Right lung (tissue), 5 donors: ENCODE results near the gene SYCP2L. TPM values are rescaled to one million over a fixed set of nuclear protein-coding genes. Genes with fewer than 3 reads are reported as not detected.
A peak's percentile ranks its signal among the peaks of the same experiment; 100 is the strongest.
"Not testable (repeated sequence)": the region's sequence is repeated elsewhere in the genome, so short reads cannot be mapped to it uniquely, and the experiment has no call there.

Experiments
- DNase-seq, 2 donors: peaks; one replicate each; pipeline ENCODE4 v3.0.0-alpha.2; 2013
- polyA plus RNA-seq, 5 donors: library from polyadenylated mRNA; unstranded; fragments of 120-200 nt; gene quantifications; one replicate each; pipeline versions ENCODE4 v1.2.1 to v1.2.3, GENCODE V29; 2013; ENCODE audit warnings: inconsistent platforms in 1 of 5, low replicate concordance in 1 of 5; ENCODE audit not compliant: insufficient read length in 5 of 5, insufficient read depth in 1 of 5

Gene SYCP2L
- polyA plus RNA-seq, 5 donors = 3.1 to 5.2 (median 5.1) TPM

DNA sequence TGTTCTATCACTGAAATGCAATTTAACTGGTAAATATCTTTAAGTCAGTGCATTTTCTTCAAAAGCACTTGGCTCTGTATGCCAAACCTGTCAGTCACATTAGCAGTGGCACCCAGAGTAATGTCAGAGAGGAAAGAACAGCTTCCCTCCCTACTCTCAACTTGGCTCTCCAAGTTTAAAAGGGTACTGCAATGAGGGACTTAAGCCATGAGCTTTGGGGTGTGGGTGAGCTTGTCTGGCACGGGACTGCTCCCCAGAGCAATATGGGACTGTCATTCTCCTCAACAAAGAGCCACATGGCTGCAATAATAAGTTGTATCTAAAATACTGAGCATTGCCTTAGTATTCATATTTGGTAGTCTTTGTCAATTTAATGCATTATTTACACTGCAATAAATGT lies 9.0 kb upstream of the SYCP2L start:
- DNase-seq = no peak

DNA sequence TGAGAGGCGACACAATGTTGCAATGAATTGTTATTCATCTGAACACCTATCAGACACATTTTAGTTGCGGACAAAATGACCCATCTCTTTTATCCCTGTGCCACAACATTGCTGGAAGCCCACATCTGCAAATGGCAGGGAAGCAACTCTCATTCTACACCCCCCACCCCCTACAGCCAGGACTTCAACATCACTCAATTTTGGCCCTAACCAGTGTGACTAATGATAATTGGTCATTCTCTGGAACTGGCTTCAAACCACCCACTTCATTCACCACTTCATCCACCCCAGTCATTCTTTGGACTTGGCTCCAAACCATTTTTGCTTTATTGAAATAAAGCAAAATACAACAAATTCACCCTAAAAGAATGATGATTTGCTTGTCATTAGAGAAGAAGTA lies 6.5 kb upstream of the SYCP2L start:
- DNase-seq = no peak

DNA sequence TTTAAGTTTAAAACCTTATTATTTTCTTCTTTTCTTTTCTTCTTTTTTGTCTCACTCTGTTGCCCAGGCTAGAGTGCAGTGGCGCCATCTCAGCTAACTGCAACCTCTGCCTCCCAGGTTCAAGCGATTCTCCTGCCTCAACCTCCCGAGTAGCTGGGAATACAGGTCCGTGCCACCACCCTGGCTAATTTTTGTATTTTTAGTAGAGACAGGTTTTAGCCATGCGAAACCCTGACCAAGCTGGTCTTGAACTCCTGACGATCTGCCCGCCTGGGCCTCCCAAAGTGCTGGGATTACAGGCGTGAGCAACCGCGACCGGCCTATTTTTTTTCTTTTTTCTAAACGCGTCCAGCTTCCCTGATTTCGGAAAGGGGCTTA lies 4.6 kb upstream of the SYCP2L start:
- DNase-seq = not testable (repeated sequence)

DNA sequence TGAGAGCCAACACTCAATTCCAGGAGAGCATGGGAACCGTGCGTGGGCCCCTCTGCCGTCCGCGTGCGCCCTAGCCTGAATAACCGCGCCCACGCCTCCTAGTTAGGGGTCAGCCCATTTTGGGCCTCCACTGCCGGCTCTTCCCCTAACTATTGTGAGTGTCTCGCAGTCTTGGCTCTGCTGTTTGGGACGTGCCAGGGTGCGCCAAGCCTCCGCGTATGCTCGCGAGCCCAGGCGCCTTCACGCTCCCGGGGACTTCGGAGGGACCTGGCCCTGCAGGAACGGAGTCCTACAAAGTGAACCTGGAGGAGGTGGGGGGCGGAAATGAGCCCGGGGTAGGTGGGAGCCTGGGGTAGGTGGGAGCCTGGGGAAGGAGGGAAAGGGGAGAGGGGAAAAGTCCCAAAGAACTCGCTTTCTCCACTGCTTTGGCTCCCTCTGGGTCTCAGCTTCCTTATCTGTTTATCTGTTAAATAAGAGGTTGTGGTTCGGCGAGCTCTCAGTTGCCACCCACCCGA lies 4.1 kb upstream of the SYCP2L start:
- DNase-seq = no peak

DNA sequence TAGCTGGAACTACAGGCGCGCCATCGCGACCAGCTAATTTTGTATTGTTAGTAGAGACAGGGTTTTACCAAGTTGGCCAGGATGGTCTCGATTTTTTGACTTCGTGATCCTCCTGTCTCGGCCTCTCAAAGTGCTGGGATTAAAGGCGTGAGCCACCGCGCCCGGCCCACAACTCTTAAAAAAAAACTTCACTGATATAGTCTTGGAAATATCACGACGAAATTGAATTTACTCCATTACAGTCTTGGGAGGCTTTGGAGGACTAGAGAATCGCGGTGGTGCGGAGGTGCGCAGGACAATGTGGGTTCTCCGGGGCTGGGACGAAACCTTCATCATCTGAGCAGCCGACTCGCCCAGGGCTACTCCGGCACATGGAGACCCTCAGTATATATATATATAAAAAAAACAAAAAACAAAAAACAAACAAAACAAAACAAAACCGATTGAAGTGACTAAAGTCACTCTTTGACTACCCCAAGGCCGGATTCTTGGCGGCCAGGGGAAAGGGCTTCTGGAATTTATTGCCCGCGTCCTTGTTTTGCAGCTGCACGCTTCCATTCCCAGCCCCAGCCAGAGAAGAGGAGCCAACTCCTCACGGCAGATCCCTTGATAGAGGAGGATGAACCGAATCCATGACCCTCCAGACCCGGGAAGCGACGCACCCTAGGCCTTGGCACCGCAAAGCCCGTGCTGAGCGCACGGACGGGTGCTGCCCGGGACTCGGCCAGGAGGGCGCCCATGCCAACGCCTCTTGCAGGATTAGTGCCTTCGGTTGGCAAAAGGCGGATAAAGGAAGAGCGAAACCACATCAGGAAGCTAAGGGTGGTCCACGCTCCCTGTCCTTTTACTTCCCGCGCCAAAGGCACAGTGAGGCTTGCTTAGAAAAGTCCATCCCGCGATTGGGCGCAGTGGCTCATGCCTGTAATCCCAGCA lies 3.3 kb upstream of the SYCP2L start:
- no peak for DNase-seq

DNA sequence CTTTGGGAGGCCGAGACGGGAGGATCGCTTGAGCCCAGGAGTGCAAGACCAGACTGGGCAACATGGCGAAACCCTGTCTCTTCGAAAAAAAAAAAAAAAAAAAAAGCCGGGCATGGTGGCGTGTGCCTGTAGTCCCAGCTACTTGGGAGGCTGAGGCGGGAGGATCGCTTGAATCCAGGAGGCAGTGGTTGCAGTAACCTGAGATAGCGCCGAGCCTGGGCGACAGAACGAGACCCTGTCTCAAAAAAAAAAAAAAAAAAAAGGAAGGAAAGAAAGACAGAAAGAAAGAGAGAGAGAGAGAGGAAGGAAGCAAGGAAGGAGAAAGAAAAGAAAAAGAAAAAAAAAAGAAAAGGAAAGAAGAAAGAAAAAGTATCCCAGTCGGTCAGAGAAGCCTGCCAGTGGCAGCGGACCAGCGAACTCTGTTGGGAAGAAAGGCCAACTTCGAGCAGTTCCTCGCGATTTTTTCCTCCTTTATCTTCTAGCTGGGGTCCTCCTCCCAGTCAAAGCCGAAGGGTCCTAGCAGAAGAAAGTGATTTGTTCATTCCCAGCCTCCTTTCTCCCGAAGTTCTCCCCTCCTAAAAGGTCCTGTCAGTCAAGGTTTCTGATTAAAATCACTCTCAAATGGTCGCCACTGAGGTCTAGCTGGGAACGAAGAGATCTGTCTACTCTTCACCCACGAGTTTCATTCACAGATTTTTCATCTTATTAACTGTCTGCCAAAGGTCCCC lies 2.4 kb upstream of the SYCP2L start:
- no peak for DNase-seq

DNA sequence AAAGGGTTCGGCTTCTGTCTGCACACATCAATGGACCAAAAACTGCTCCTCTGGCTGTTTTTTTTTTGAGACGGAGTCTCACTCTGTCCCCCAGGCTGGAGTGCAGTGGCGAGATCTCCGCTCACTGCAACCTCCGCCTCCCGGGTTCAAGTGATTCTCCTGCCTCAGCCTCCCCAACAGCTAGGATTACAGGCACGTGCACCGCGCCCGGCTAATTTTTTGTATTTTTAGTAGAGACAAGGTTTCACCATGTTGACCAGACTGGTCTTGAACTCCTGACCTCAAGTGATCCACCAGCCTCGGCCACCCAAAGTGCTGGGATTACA lies 524 bp upstream of the SYCP2L start:
- DNase-seq = not testable (repeated sequence)

DNA sequence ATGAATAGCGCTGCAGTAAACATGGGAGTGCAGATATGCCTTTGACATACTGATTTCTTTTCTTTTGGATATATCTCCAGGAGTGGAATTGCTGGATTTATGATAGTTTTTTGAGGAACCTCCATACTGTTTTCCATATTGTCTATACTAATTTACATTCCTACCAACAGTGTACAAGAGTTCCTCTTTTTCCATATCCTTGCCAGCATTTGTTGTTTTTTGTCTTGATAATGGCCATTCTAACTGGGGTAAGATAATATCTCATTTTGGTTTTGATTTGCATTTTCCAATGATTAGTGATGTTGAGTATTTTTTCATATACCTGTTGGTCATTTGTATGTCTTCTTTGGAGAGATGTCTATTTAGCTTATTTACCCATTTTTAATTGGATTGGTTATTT lies 3.3 kb downstream of the SYCP2L start:
- no peak for DNase-seq

DNA sequence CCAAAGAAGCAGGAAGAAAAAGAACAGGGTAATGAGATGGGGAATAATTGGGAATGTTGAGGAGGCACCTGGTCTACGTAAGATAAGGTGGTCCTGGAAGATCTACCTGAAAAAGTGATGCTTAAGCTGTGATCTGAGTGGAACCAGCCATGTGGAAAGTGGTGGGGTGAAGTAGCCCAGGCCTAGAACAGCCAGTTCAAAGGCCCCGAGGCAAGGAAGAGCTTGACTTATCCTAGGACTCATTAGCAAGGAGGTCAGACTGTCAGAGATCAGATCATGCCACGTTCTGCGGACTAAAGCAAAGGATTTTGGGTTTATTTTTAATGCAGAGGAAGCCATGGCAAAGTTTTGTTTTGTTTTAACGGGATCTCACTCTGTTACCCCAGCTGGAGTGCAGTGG lies 5.1 kb downstream of the SYCP2L start:
- no peak for DNase-seq

DNA sequence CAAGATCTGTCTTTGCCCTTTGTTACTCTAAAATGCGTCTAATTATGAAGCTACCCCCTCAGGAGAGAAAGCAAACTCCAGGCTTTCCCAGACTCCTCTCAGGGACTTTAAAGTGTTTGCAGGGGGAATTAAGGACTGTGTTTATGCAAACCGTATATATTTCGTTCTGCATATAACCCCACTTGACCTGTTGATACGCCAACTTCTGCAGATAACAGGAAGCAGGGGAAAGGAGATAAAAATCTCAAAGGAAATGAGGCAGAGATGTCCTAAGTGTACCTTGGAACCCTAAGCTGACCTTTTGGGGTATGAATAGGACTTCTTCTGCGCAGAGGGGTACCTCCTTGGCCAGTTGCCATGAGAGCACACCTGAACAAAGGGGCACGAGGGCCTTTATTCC lies 8.1 kb downstream of the SYCP2L start:
- no peak for DNase-seq

DNA sequence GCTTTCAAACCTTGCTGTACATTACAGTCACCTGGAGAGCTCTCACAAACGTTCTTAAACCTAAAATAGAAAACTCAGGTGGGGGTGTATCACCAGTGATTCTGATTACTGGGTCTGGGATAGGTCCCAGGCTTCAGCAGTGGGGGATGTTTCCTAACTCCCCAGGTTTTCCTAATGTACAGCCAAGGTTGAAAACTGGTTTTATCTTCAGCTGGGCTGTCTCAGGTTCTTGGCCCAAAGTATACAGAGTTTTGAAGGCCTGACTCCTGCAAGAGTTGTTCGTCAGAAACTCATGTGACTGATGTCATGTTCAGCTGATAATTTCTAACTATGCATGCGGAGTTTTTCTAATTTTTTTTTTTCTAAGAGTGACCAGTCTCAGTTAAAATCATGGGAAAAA lies 9.8 kb downstream of the SYCP2L start:
- no peak for DNase-seq

DNA sequence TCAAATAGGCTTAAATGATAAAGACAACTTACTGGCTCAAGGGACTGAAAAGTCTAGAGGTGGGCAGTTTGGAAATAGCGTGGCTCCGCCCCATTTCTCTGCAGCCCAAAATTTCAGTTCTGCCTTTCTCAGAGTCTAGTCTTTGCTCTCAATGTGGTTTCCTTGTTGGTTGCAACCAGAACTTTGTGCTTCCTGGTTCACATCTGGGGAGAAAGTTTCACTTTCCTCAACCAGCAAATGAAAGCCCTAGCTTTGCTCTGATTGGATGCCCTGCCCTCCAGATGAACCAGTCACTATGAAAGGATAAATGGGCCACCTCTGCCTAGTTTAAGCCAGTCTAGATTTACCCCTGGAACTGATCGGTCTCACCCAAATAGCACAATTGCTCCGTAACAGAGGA lies 14.9 kb downstream of the SYCP2L start:
- DNase-seq = no peak

DNA sequence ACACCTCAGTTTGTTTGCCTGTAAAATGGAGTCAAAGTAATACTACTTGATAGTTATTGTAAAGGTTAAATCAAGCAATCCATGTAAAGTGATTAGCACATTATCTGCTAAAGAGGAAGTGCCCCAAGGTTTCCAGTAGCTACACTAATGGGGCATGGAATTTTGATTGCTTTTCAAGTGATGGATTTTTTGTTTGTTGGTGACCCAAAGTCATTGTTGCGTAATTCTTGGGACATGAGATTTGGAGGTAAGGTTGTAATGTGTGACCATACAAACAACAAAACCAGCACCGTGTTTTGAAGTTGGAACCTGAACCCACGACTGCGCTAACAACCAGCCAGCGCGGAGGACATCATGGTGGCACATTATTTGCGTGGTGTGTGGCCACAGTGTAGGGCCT lies 17.2 kb downstream of the SYCP2L start:
- no peak for DNase-seq

DNA sequence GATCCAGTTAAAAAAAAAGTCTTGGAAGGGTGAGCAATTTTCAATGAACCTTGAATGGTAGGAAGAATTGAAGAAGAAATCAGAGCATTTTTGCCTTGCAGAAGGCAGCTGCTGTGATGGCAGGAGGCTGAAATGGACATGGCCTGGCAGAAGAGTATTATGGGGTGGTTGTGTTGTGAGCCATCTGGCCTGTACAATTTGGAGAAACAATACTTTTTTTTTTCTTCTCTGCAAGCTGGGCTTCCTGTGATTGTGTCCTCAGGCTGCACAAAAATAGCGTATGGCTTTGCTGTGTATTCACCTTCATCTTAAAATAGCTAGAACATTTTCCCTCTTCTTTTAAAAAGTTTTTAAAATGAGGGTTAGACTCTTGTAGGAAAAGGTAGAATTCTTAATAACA lies 21.4 kb downstream of the SYCP2L start:
- DNase-seq = no peak

DNA sequence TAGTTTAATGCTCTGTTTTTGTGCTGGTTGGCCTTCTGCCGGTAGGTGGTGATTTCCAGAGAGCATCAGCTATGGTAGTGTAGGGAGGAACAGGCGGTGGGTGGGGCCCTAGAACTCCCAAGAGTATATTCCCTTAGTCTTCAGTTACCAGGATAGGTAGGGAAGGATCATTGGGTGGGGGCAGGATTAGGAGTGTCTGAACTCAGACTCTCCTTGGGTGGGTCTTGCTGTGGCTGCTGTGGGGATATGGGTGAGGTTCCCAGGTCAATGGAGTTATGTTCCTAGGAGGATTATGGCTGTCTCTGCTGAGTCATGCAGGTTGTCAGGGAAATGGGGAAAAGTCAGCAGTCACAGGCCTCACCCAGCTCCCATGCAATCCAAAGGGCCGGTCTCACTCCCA lies 32.7 kb downstream of the SYCP2L start:
- not testable (repeated sequence) for DNase-seq

DNA sequence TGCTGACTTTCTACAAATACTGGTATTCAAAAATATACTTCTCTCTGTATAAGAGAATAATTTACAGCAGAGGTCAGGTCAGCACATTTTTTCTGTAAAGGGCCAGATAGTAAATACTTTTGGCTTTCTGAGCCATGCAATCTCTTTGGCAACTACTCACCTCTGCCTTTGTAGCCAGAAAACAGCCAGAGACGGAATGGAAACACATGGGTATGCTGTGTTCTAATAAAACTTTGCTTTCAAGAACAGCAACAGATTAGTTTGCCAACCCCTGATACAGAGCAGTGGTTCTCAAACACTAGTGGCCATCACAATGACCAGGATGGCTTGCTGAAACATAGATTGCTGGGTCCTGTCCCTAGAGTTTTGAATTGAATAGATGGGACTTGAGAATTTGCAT lies 46.3 kb downstream of the SYCP2L start:
- DNase-seq = no peak

DNA sequence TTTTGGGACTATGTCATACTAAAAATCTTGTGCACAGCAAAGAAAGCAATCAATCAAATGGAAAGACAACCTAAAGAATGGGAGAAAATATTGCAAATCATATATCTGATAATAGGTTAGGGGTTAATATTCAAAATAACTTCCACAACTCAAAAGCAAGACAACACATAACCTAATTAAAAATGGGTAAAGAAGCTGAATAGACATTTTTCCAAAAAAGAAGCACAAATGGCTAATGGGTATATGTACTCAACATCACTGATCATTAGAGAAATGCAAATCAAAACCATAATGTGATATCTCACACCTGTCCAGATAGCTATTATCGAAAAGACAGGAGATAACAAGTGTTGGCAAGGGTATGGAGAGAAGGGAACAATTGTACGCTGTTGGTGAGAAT lies 53.0 kb downstream of the SYCP2L start:
- DNase-seq = no peak

DNA sequence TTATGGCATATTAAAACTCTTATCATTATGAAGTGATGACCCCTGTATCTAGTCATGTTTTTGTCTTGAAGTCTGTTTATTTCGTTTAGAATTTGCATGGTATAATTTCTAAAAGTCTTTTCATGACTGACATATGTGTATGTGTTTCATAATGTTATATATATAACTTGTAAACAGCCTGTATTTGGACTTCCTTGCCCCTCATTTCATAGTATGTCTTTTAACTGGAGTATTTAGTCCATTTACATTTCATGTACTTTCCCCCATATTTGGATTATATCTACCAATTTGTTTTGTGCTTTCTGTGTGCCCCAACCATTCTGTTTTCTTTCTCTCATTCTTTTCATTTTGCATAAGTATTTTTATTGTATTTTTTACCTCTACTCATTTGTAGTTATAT lies 59.0 kb downstream of the SYCP2L start:
- DNase-seq = no peak

DNA sequence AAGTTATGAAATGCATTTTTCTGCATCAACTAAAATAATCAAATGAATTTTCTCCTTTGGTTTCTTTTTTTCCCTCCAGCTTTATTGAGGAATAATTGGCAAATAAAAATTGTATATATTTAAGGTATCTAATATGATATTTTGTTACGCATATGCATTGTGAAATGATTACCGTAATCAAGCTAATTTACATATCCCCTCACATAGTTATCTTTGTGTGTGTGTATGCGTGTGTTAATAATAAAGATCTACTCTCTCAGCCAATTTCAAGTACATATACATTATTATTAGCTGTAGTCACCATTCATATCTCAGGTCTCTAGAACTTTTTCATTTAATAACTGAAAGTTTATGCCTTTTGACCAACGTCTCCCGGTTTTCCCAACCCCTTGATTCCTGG lies 61.1 kb downstream of the SYCP2L start:
- no peak for DNase-seq

DNA sequence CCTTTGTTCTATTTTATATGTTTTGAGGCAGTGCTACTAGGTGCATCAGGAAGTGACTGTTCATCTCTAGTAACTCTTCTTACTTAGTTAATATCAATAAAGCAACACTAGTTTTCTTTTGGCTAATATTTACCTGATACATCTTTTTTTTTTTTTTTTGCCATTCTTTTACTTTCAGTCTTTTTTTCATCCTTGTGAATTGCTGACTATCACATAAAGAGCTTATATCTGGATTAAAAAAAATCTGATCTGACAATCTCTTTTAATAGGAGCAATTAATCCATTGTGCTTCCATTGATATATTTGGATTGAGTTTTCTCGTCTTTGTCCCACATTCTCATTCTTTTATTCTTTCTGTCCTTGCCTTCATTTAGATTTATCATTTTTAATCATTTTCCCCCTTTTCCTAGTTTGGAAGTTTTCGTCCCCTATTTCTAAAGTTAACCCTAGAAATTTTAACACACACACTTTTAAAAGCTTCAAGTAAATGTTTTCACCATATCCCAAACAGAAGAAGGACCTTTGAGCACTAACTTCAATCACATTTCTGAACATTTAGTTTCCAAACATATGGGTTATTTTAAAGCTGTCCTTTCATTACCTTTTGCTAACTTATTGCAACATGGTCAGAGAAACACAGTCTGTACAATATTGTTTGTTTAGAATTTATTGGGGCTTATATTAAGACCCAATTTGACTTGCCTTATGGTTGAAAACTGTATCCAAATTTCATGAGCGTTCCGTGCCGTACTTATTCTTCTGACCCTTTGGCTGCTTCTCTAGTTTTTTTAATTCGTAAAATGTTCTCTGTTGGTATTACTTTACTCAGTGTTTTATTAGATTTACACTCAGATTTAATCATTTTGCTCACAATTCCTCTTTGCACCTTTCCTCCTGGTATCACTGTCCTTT lies 63.0 kb downstream of the SYCP2L start:
- no peak for DNase-seq

DNA sequence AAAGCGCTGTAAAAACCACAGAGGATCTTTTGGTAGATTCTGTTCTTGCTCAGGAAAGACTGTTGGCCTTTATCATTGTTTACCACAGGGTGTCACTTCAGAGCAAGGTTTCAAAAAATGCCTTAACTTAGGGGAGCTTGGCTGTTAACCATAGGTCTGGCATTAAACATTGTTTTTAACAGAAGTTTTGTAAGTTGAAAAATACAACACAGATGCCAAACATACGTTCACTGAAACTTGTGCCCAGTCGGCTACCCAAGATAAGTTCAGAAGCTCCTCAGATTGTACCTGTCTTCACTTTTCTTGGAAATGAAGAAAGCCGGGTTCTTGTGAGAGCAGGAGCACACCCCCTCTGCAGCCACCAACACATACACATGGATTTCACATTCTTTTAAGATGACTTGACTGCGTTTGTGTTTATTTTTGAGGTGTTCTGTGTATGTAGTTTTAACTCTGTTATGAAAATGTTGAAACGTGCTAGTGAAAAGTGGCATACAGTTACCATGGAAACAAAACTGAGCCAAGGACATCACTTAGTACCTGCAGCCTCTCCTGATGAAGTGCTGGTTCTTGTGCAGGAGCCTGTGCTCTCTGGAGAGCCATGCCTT lies 64.9 kb downstream of the SYCP2L start:
- peak in 1 of 2 donors; percentile 33 for DNase-seq

DNA sequence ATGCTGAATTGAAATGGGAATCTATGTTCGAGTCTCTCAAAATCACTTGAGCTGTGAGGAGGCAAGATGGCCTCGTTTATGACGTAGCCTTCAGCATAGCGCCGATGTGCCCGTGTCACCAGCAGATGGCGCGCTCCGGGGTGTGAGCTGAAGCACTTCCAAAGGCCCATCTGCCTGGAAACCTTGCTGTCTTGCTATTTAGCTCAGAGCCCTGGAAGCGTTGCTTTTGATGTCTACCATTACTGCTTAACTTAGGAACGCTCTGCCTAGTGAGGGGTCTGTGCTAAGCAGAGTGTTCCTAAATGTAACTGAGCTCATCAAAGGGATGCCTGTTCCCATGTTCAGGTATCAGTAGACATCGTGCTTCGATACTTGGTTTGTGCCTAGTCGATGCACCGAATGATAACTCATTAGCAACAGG lies 67.7 kb downstream of the SYCP2L start:
- DNase-seq = peak in 1 of 2 donors; percentile 33
